HepG2 (cell line): ENCODE measurements around the gene FOXR1. TPM values are rescaled to one million over a fixed set of nuclear protein-coding genes. Genes with fewer than 3 reads are reported as not detected.

Experiments
- AFF4 ChIP-seq: sonication (generic); formaldehyde crosslinking; IDR thresholded peaks from 2 replicates; pipeline ENCODE4 v1.4.0; 2020; ENCODE audit warnings: missing genetic modification reagents
- ARID4A ChIP-seq: sonication (generic); formaldehyde crosslinking; IDR thresholded peaks from 2 replicates; pipeline ENCODE4 v1.5.0; 2020; ENCODE audit warnings: mild to moderate bottlenecking, missing genetic modification reagents, borderline replicate concordance
- ATF2 ChIP-seq: sonication (generic); formaldehyde crosslinking; IDR thresholded peaks from 2 replicates; pipeline ENCODE4 v1.4.0; 2020; ENCODE audit warnings: missing genetic modification reagents
- BRF2 ChIP-seq: sonication (generic); formaldehyde crosslinking; IDR thresholded peaks from 2 replicates; pipeline ENCODE4 v1.8.1; 2022; ENCODE audit warnings: mild to moderate bottlenecking, missing genetic modification reagents
- ETV5 ChIP-seq: IDR thresholded peaks from 2 replicates; pipeline ENCODE4 v1.6.1; 2018; ENCODE audit warnings: missing biosample characterization, missing genetic modification reagents, inconsistent platforms, borderline replicate concordance
- HNRNPL ChIP-seq: fragments of 200-400 bp; formaldehyde crosslinking; IDR thresholded peaks from 2 replicates; pipeline ENCODE4 v1.6.1; 2017; ENCODE audit warnings: mild to moderate bottlenecking, low read depth, low read length
- HOMEZ ChIP-seq: IDR thresholded peaks from 2 replicates; pipeline ENCODE4 v1.6.1; 2016; ENCODE audit warnings: low read depth
- MZF1 ChIP-seq: sonication (generic); formaldehyde crosslinking; IDR thresholded peaks from 2 replicates; pipeline ENCODE4 v1.8.1; 2023; ENCODE audit warnings: mild to moderate bottlenecking, missing genetic modification reagents, borderline replicate concordance
- SALL2 ChIP-seq: sonication (generic); formaldehyde crosslinking; IDR thresholded peaks from 2 replicates; pipeline ENCODE4 v1.8.1; 2023; ENCODE audit warnings: mild to moderate bottlenecking, missing genetic modification reagents, inconsistent platforms
- SNRNP70 ChIP-seq: fragments of 200-400 bp; formaldehyde crosslinking; IDR thresholded peaks from 2 replicates; pipeline ENCODE4 v1.6.1; 2017; ENCODE audit warnings: mild to moderate bottlenecking, low read depth, low read length, moderate library complexity
- SRY ChIP-seq: sonication (generic); formaldehyde crosslinking; IDR thresholded peaks from 2 replicates; pipeline ENCODE4 v1.8.0; 2022; ENCODE audit warnings: mild to moderate bottlenecking, missing genetic modification reagents
- XBP1 ChIP-seq: sonication (generic); formaldehyde crosslinking; IDR thresholded peaks from 2 replicates; pipeline ENCODE4 v1.5.0; 2020; ENCODE audit warnings: missing genetic modification reagents
- ZNF101 ChIP-seq: sonication (generic); formaldehyde crosslinking; IDR thresholded peaks from 2 replicates; pipeline ENCODE4 v1.4.0; 2020; ENCODE audit warnings: mild to moderate bottlenecking, low read depth, missing genetic modification reagents, borderline replicate concordance
- ZNF589 ChIP-seq: sonication (generic); formaldehyde crosslinking; conservative IDR thresholded peaks from 2 replicates; pipeline ENCODE4 v1.8.0; 2022; ENCODE audit warnings: mild to moderate bottlenecking, moderate library complexity, missing genetic modification reagents
- ZNF775 ChIP-seq: sonication (generic); formaldehyde crosslinking; IDR thresholded peaks from 2 replicates; pipeline ENCODE4 v1.4.0; 2020; ENCODE audit warnings: missing genetic modification reagents, mild to moderate bottlenecking, moderate library complexity, borderline replicate concordance
- polyA plus RNA-seq, 8 experiments: library from polyadenylated mRNA; depleted of rRNA in 3 of 8; stranded (reverse) in 7 of 8; unstranded in 1 of 8; fragments of >200 nt; fragmentation: Illumina TruSeq in 4 of 8; extraction: Trizol in 4 of 8; gene quantifications; 2 replicates each; pipeline versions ENCODE4 v1.2.1 to v1.2.3, GENCODE V29; 2011 to 2016; ENCODE audit warnings: low read depth in 4 of 8, missing spikeins in 1 of 8, mixed read lengths in 1 of 8; ENCODE audit not compliant: insufficient read depth in 1 of 8
- total RNA-seq, 5 experiments: library from RNA; depleted of rRNA; stranded (reverse); fragments of >200 nt; fragmentation: Illumina TruSeq; extraction: Trizol; gene quantifications; 2 replicates each; pipeline ENCODE4 v1.2.3, GENCODE V29; 2016; ENCODE audit warnings: low read depth in 1 of 5

FOXR1 gene
- total and polyA plus RNA-seq, 2 of the 13 experiments (the other 11 are each of a cell fraction or from before 2014, with no cell fraction given), result not detected

GRCh38 chr11:119029340-119030028 lies 57.9 kb downstream of the FOXR1 start (continued):
- TF ChIP-seq ZNF101 (CRISPR knock-in tag), result no peak
- TF ChIP-seq BRF2 (CRISPR knock-in tag), result no peak
- TF ChIP-seq XBP1 (CRISPR knock-in tag), result no peak
- no peak for TF ChIP-seq ATF2 (CRISPR knock-in tag)
- TF ChIP-seq HNRNPL, result no peak
- no peak for TF ChIP-seq SNRNP70
- TF ChIP-seq MZF1, result no peak
- peak; percentile 27; the same call in 1 of the 2 replicates for TF ChIP-seq ARID4A
- no peak; the same call in 1 of the 2 replicates for TF ChIP-seq SRY (CRISPR knock-in tag)
- TF ChIP-seq AFF4 (CRISPR knock-in tag), result no peak
- no peak for TF ChIP-seq ZNF775 (CRISPR knock-in tag)
- no peak for TF ChIP-seq SALL2
- TF ChIP-seq HOMEZ (CRISPR knock-in tag), result no peak; the same call in 1 of the 2 replicates
- TF ChIP-seq ZNF589, result no peak
- peak; percentile 76; the same call in 1 of the 2 replicates for TF ChIP-seq ETV5 (CRISPR knock-in tag)
